ENCODE results near the gene SLCO6A1. TPM values are rescaled to one million over a fixed set of nuclear protein-coding genes. Genes with fewer than 3 reads are reported as not detected.

SLCO6A1 gene
- total RNA-seq, 1 experiment from 2014 or later: not detected

- Mint-ChIP-seq H3K27me3 (ENCODE audit: insufficient read depth, unreplicated experiment) (peaks cover 7% of the 10 kb centered on the region), H3K27ac (ENCODE audit: low read depth, unreplicated experiment) (no peak overlapping the region), H3K4me1 (ENCODE audit: insufficient read depth, unreplicated experiment) (no peaks in the 10 kb centered on the region), H3K4me3 (ENCODE audit: unreplicated experiment) (no peak overlapping the region), H3K9me3 (ENCODE audit: unreplicated experiment) (no peaks in the 10 kb centered on the region), H3K36me3 (ENCODE audit: insufficient read depth, unreplicated experiment) (no peaks in the 10 kb centered on the region)
- POLR2A ChIA-PET: no interaction called here
- intact Hi-C loops (cut with micrococcal nuclease): no loop called here
- BruUV-seq (replicated peaks): no TSS peak
- TF ChIP-seq CTCF (IDR thresholded peaks at IDR 0.05; ENCODE audit: unreplicated experiment): no peak
- CTCF ChIA-PET: interaction anchor here (1.0 kb wide), 2 partner anchors 13 to 638 kb away, joined by 3 to 4 read pairs; no protein-coding TSS in a partner anchor
- DNase-seq (ENCODE audit: unreplicated experiment): no peak
These were observed 43.3 kb upstream of the SLCO6A1 start for GRCh38 chr5:102542057-102542456.

- H3K27ac Mint-ChIP-seq (ENCODE audit: low read depth, unreplicated experiment): no peak overlapping the region
- no peaks in the 10 kb centered on the region for H3K9me3 Mint-ChIP-seq (ENCODE audit: unreplicated experiment)
- no peaks in the 10 kb centered on the region for H3K4me1 Mint-ChIP-seq (ENCODE audit: insufficient read depth, unreplicated experiment)
- POLR2A ChIA-PET: no interaction called here
- no TSS peak for BruUV-seq (replicated peaks)
- H3K36me3 Mint-ChIP-seq (ENCODE audit: insufficient read depth, unreplicated experiment): no peaks in the 10 kb centered on the region
- CTCF ChIA-PET: interaction anchor here (0.6 to 2.7 kb wide), 6 partner anchors 10 to 599 kb away, joined by 3 to 9 read pairs (median 3); no protein-coding TSS in a partner anchor
- intact Hi-C loops (cut with micrococcal nuclease): loop anchor here (5.0 kb wide), 2 partner anchors 142 to 502 kb away; no protein-coding TSS in a partner anchor
- H3K27me3 Mint-ChIP-seq (ENCODE audit: insufficient read depth, unreplicated experiment): peaks cover 11% of the 10 kb centered on the region
- H3K4me3 Mint-ChIP-seq (ENCODE audit: unreplicated experiment): no peak overlapping the region
- DNase-seq (ENCODE audit: unreplicated experiment): no peak
- TF ChIP-seq CTCF (IDR thresholded peaks at IDR 0.05; ENCODE audit: unreplicated experiment): no peak
These were observed 41.4 kb upstream of the SLCO6A1 start for GRCh38 chr5:102539996-102540728.

- DNase-seq (ENCODE audit: unreplicated experiment): peak; percentile 17
- no peak overlapping the region for H3K27ac Mint-ChIP-seq (ENCODE audit: low read depth, unreplicated experiment)
- intact Hi-C loops (cut with micrococcal nuclease): loop anchor here (5.0 kb wide), 2 partner anchors 143 to 503 kb away; no protein-coding TSS in a partner anchor
- H3K4me1 Mint-ChIP-seq (ENCODE audit: insufficient read depth, unreplicated experiment): no peaks in the 10 kb centered on the region
- no peak overlapping the region for H3K4me3 Mint-ChIP-seq (ENCODE audit: unreplicated experiment)
- BruUV-seq (replicated peaks): no TSS peak
- CTCF ChIA-PET: interaction anchor here (0.5 to 3.2 kb wide), 7 partner anchors 10 to 600 kb away, joined by 3 to 18 read pairs (median 3); no protein-coding TSS in a partner anchor
- no peaks in the 10 kb centered on the region for H3K36me3 Mint-ChIP-seq (ENCODE audit: insufficient read depth, unreplicated experiment)
- no peak for TF ChIP-seq CTCF (IDR thresholded peaks at IDR 0.05; ENCODE audit: unreplicated experiment)
- POLR2A ChIA-PET: interaction anchor here (0.6 kb wide), 1 partner anchor 1047 kb away, joined by 3 read pairs; no protein-coding TSS in a partner anchor
- H3K9me3 Mint-ChIP-seq (ENCODE audit: unreplicated experiment): no peaks in the 10 kb centered on the region
- peaks cover 11% of the 10 kb centered on the region for H3K27me3 Mint-ChIP-seq (ENCODE audit: insufficient read depth, unreplicated experiment)
These were observed 40.8 kb upstream of the SLCO6A1 start for GRCh38 chr5:102539562-102539961.

GRCh38 chr5:102537011-102537410, 38.2 kb upstream of the SLCO6A1 start:
- peaks cover 11% of the 10 kb centered on the region for H3K27me3 Mint-ChIP-seq (ENCODE audit: insufficient read depth, unreplicated experiment)
- BruUV-seq (replicated peaks): no TSS peak

More at GRCh38 chr5:102537011-102537410, 38.2 kb upstream of the SLCO6A1 start:
- H3K27ac Mint-ChIP-seq (ENCODE audit: low read depth, unreplicated experiment): no peak overlapping the region
- H3K4me1 Mint-ChIP-seq (ENCODE audit: insufficient read depth, unreplicated experiment): no peaks in the 10 kb centered on the region
- POLR2A ChIA-PET: no interaction called here
- no peak overlapping the region for H3K4me3 Mint-ChIP-seq (ENCODE audit: unreplicated experiment)
- H3K36me3 Mint-ChIP-seq (ENCODE audit: insufficient read depth, unreplicated experiment): no peaks in the 10 kb centered on the region
- H3K9me3 Mint-ChIP-seq (ENCODE audit: unreplicated experiment): no peaks in the 10 kb centered on the region
- intact Hi-C loops (cut with micrococcal nuclease): loop anchor here (2.0 to 5.0 kb wide), 5 partner anchors 145 to 938 kb away; no protein-coding TSS in a partner anchor
- no peak for DNase-seq (ENCODE audit: unreplicated experiment)
- no peak for TF ChIP-seq CTCF (IDR thresholded peaks at IDR 0.05; ENCODE audit: unreplicated experiment)
- CTCF ChIA-PET: interaction anchor here (0.6 to 4.6 kb wide), 21 partner anchors 10 to 671 kb away, joined by 3 to 29 read pairs (median 4); no protein-coding TSS in a partner anchor
